ENCODE measurements around the gene GPSM1. TPM values are rescaled to one million over a fixed set of nuclear protein-coding genes. Genes with fewer than 3 reads are reported as not detected.

Gene GPSM1
- total and polyA plus RNA-seq, 11 donors = 24.1 to 80.2 (median 31.7) TPM

DNA sequence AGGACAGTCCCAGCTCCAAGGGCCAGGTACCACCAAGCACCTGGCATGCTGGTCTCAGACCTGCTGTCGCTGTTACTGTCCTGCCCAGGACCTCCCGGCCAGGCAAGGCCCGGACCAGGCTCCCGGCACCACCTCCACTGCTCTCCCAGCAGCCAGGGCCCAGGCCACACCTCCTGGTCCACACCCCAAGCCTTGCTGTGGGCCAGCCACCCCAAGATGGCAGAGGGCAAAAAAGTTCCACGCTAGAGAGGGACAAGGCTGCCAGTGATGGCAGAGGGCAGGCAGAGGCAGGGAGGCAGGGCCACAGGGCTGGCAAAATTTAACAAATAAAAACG is 35.1 kb downstream of the GPSM1 start:
- no peak for TF ChIP-seq POLR2A (IDR thresholded peaks at IDR 0.05)
- TF ChIP-seq, protein P1, sequence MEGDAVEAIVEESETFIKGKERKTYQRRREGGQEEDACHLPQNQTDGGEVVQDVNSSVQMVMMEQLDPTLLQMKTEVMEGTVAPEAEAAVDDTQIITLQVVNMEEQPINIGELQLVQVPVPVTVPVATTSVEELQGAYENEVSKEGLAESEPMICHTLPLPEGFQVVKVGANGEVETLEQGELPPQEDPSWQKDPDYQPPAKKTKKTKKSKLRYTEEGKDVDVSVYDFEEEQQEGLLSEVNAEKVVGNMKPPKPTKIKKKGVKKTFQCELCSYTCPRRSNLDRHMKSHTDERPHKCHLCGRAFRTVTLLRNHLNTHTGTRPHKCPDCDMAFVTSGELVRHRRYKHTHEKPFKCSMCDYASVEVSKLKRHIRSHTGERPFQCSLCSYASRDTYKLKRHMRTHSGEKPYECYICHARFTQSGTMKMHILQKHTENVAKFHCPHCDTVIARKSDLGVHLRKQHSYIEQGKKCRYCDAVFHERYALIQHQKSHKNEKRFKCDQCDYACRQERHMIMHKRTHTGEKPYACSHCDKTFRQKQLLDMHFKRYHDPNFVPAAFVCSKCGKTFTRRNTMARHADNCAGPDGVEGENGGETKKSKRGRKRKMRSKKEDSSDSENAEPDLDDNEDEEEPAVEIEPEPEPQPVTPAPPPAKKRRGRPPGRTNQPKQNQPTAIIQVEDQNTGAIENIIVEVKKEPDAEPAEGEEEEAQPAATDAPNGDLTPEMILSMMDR (IDR thresholded peaks at IDR 0.05) = no peak
- H3K27ac ChIP-seq = peak overlapping the region; percentile 11 to 98 (median 92)
- intact Hi-C loops (cut with DNase I) = loop anchor here in 3 of 10 donors (2.0 kb wide), 2 partner anchors 18 to 20 kb away; no protein-coding TSS in a partner anchor
- H3K27me3 ChIP-seq = no peaks in the 10 kb centered on the region
- peak overlapping the region in 4 of 12 donors; percentile 6 to 96 (median 70) for H3K4me3 ChIP-seq
- peak; percentile 0 to 5 (median 2) for ATAC-seq
- peaks cover 3 to 35% (median 22%) of the 10 kb centered on the region in 12 donors for H3K4me1 ChIP-seq
- WGBS, 4 donors = 78 to 91% (median 85%) methylated on average over 3 to 6 of the region's 6 CpGs
- H3K36me3 ChIP-seq = peaks cover 0 to 8% (median under 1%) of the 10 kb centered on the region in 9 donors
- no peaks in the 10 kb centered on the region for H3K9me3 ChIP-seq
- DNase-seq = no peak

DNA sequence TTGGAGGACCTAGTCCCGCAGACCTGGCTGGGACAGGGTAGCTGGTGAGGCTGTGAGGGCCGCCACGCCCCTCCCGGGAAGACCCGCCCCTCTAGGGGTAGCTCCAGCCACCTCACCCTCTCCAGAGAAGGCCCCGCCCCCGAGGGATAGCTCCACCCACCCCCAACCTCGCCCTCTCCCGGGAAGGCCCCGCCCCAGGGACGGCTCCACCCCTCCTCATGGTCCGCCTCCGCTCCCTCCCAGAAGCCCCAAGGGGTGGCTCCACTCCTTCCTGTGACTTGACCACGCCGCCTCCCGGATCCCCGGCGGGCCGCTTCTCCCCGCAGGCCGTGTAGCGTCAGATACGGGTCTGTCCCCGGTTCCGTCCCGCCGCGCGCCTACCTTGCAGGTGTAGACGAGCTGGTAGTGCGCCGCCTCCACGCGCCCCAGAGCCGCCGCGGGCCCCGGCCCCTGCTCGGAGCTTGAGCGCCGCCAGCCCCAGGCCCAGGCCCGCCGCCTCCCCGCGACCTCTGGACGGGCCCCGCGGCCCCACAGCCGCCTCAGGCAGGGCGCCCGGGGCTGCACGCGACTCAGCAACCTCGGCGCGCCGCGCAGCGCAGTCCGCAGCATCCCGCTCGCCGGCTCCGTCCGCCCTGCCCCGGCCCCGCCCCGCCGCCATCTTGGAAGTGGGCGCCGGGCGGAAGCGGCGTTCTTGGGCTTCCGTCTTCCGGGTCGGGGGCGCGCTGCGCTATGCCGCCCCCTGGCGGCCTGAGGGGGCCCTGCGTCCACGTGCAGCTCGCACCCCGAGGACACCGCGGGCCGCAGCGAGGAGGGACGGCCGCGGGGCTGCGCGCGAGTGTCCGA is 36.0 kb downstream of the GPSM1 start, which contains the start of gene DNLZ:
DNLZ (minus strand) TSS at position 639 of the 843 bp plus-strand sequence; CDS start at position 609, 30 bp downstream.
- H3K9me3 ChIP-seq = no peaks in the 10 kb centered on the region
- 1 to 4% (median 2%) methylated on average over 13 to 97 of the region's 97 CpGs for WGBS, 4 donors
- H3K36me3 ChIP-seq = peaks cover 0 to 2% (median 0%) of the 10 kb centered on the region in 9 donors
- TF ChIP-seq, protein P1 (IDR thresholded peaks at IDR 0.05) = peak; percentile 91 to 100 (median 98)
- peak in 1 of 2 donors; percentile 80 for TF ChIP-seq POLR2A (IDR thresholded peaks at IDR 0.05)
- peaks cover 3 to 35% (median 22%) of the 10 kb centered on the region in 12 donors for H3K4me1 ChIP-seq
- intact Hi-C loops (cut with DNase I) = loop anchor here in 5 of 10 donors (1.0 to 2.0 kb wide), 4 partner anchors 19 to 21 kb away; no protein-coding TSS in a partner anchor
- H3K4me3 ChIP-seq = peak within 1 kb of the TSS; percentile 60 to 98 (median 84)
- DNase-seq (peak; percentile 97 to 99 (median 97)), ATAC-seq (peak; percentile 88 to 96 (median 92))
- H3K27me3 ChIP-seq = no peaks in the 10 kb centered on the region
- peak within 1 kb of the TSS; percentile 88 to 98 (median 96) for H3K27ac ChIP-seq

DNA sequence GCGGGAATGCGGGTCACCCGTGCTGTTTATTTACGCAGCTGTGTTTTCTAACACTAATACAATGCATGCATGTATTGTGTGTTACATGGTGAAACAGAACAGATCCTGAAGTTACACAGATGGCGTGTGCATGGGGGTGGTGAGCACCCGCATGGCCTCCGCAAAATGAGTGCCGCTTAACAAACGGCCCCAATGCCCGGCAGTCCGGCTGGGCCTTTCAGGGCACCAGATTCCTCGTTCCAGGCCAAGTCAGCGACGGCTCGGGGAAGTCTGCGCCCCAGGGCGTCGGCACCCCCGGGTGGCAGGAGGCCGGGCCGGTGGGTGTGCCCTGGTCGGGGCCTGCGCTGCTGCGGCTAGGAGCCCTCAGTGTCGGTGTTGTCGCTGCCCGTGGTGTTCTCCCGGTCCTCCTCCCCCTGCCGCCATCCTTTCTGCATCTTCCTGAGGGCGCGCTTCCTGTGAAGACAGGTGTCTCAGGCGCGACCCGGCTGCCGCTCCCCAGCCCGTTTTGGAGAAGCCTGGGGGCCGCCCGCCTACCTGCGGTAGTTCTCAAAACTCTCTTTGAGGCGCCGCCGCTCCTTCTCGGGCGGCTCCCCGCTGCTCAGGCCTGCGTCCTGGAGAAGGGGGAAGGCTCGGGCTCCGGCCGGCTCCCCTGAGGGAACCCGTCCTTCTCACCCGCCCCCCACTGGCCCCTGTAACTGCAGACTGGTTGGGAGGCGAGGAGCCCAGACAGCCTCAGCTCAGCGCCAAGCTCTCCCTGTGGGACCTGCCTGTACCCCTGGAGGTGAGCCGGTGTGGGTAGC is 36.8 kb downstream of the GPSM1 start:
- H3K36me3 ChIP-seq = peaks cover 0 to 2% (median 0%) of the 10 kb centered on the region in 9 donors
- peak overlapping the region in 4 of 12 donors; percentile 92 to 98 (median 98) for H3K27ac ChIP-seq
- intact Hi-C loops (cut with DNase I) = loop anchor here in 5 of 10 donors (1.0 to 2.0 kb wide), 5 partner anchors 19 to 37 kb away; partner anchors contain the start of gene SNAPC4 (in 1 of the 5)
- TF ChIP-seq POLR2A (IDR thresholded peaks at IDR 0.05) = no peak
- TF ChIP-seq, protein P1 (IDR thresholded peaks at IDR 0.05) = peak in 6 of 12 donors; percentile 4 to 35 (median 8)
- WGBS, 4 donors = 34 to 46% (median 42%) methylated on average over 39 to 54 of the region's 54 CpGs
- ATAC-seq (no peak), DNase-seq (no peak)
- no peaks in the 10 kb centered on the region for H3K9me3 ChIP-seq
- peak overlapping the region in 8 of 12 donors; percentile 60 to 96 (median 84) for H3K4me3 ChIP-seq
- H3K27me3 ChIP-seq = no peaks in the 10 kb centered on the region
- peaks cover 3 to 35% (median 22%) of the 10 kb centered on the region in 12 donors for H3K4me1 ChIP-seq
